A673 (cell line): ENCODE measurements around the gene USF2.

ENCODE experiments used
- CTCF ChIP-seq: fragments of 300-800, 200-600 bp; sonication (generic); conservative IDR thresholded peaks from 2 replicates; pipeline ENCODE4 v1.5.1; 2017; ENCODE audit warnings: low read depth, mild to moderate bottlenecking, antibody characterized with exemption, low read length, moderate library complexity, mixed read lengths
- EZH2 ChIP-seq: fragments of 200-600 bp; sonication (generic); IDR thresholded peaks from 2 replicates; pipeline ENCODE4 v1.6.1; 2017; ENCODE audit warnings: borderline replicate concordance, low read depth, mild to moderate bottlenecking, mixed read lengths, antibody characterized with exemption, low read length; ENCODE audit not compliant: poor library complexity, severe bottlenecking

GRCh38 chr19:35288906-35289305, 20.1 kb downstream of the USF2 start:
- no peak for TF ChIP-seq CTCF
- TF ChIP-seq EZH2 = no peak
